OCI-LY1 (cell line): Measurements from ENCODE around the gene TBC1D4.
"Not testable (repeated sequence)": the region's sequence is repeated elsewhere in the genome, so short reads cannot be mapped to it uniquely, and the experiment has no call there.

Experiments used
- H2AFZ ChIP-seq: fragments of 200-600 bp; sonication (generic), shearing (Covaris generic); 2 replicates; pipeline ENCODE4 v1.6.0; 2014; ENCODE audit warnings: antibody characterized with exemption, mild to moderate bottlenecking, low read length
- H3F3A ChIP-seq: fragments of 200-600 bp; sonication (generic), shearing (Covaris generic); 2 replicates; pipeline ENCODE4 v1.6.0; 2014; ENCODE audit warnings: mild to moderate bottlenecking, antibody characterized with exemption, low read length, moderate library complexity; ENCODE audit not compliant: insufficient read depth
- H3K27ac ChIP-seq: fragments of 200-600 bp; sonication (generic); 2 replicates; pipeline ENCODE4 v1.5.1; 2014; ENCODE audit warnings: low read length, mixed run types, mild to moderate bottlenecking, low read depth; ENCODE audit not compliant: poor library complexity, severe bottlenecking
- H3K27me3 ChIP-seq: fragments of 200-600 bp; sonication (generic); 2 replicates; pipeline ENCODE4 v1.6.0; 2014; ENCODE audit warnings: antibody characterized with exemption, mild to moderate bottlenecking, low read length, moderate library complexity; ENCODE audit not compliant: insufficient read depth
- H3K36me3 ChIP-seq: fragments of 200-600 bp; sonication (generic); 2 replicates; pipeline ENCODE4 v1.6.1; 2014; ENCODE audit warnings: mild to moderate bottlenecking, antibody characterized with exemption, low read length, moderate library complexity, mixed read lengths; ENCODE audit not compliant: insufficient read depth
- H3K4me1 ChIP-seq: fragments of 200-600 bp; sonication (generic); 2 replicates; pipeline ENCODE4 v1.5.1; 2014; ENCODE audit warnings: mild to moderate bottlenecking, low read length, moderate library complexity; ENCODE audit not compliant: insufficient read depth, severe bottlenecking
- H3K4me2 ChIP-seq: fragments of 200-600 bp; sonication (generic), shearing (Covaris generic); 2 replicates; pipeline ENCODE4 v1.6.1; 2014; ENCODE audit warnings: low read length
- H3K4me3 ChIP-seq: fragments of 200-600 bp; sonication (generic); 2 replicates; pipeline ENCODE4 v1.5.1; 2014; ENCODE audit warnings: low read length, low read depth, mild to moderate bottlenecking, mixed read lengths; ENCODE audit not compliant: poor library complexity, severe bottlenecking
- H3K79me2 ChIP-seq: fragments of 200-600 bp; shearing (Covaris generic); 2 replicates; pipeline ENCODE4 v1.6.1; 2016; ENCODE audit warnings: mixed run types, low read length, mixed read lengths; ENCODE audit not compliant: insufficient read depth
- H3K9ac ChIP-seq: fragments of 200-600 bp; sonication (generic), shearing (Covaris generic); 2 replicates; pipeline ENCODE4 v1.6.1; 2014; ENCODE audit warnings: mild to moderate bottlenecking, low read length, mixed read lengths
- H3K9me2 ChIP-seq: fragments of 200-600 bp; sonication (generic), shearing (Covaris generic); 2 replicates; pipeline ENCODE4 v1.6.1; 2014; ENCODE audit warnings: low read depth, mild to moderate bottlenecking, low read length, mixed read lengths
- H3K9me3 ChIP-seq: fragments of 200-600 bp; shearing (Covaris generic); 2 replicates; pipeline ENCODE4 v1.6.1; 2014; ENCODE audit warnings: low read length, mixed read lengths
- H4K20me1 ChIP-seq: fragments of 200-600 bp; sonication (generic), shearing (Covaris generic); 2 replicates; pipeline ENCODE4 v1.6.0; 2016; ENCODE audit warnings: mild to moderate bottlenecking, low read length; ENCODE audit not compliant: insufficient read depth
- CTCF ChIP-seq: fragments of 200-600 bp; sonication (generic), shearing (Covaris generic); IDR thresholded peaks from 2 replicates; pipeline ENCODE4 v1.5.1; 2017; ENCODE audit warnings: mild to moderate bottlenecking, antibody characterized with exemption, low read length, moderate library complexity, mixed read lengths
- EZH2 ChIP-seq: fragments of 200-600 bp; sonication (generic), shearing (Covaris generic); IDR thresholded peaks from 2 replicates; pipeline ENCODE4 v1.8.0; 2017; ENCODE audit warnings: borderline replicate concordance, mixed run types, mild to moderate bottlenecking, antibody characterized with exemption, low read length, moderate library complexity, mixed read lengths

The TBC1D4 gene

GRCh38 chr13:75352641-75353327, 129.2 kb downstream of the TBC1D4 start:
- no peak overlapping the region for H3K27ac ChIP-seq
- H4K20me1 ChIP-seq, result no peaks in the 10 kb centered on the region
- TF ChIP-seq EZH2 (no peak), CTCF (no peak)
- no peaks in the 10 kb centered on the region for H3K9me2 ChIP-seq
- no peaks in the 10 kb centered on the region for H3K9me3 ChIP-seq
- H3K9ac ChIP-seq, result no peak overlapping the region
- H3K36me3 ChIP-seq, result no peaks in the 10 kb centered on the region
- no peaks in the 10 kb centered on the region for H3K79me2 ChIP-seq
- H3K4me1 ChIP-seq, result no peaks in the 10 kb centered on the region
- H3K4me2 ChIP-seq, result no peak overlapping the region
- H3K4me3 ChIP-seq, result no peak overlapping the region
- H3K27me3 ChIP-seq, result no peaks in the 10 kb centered on the region
- no peaks in the 10 kb centered on the region for H3F3A ChIP-seq
- H2AFZ ChIP-seq, result no peak overlapping the region

DNA sequence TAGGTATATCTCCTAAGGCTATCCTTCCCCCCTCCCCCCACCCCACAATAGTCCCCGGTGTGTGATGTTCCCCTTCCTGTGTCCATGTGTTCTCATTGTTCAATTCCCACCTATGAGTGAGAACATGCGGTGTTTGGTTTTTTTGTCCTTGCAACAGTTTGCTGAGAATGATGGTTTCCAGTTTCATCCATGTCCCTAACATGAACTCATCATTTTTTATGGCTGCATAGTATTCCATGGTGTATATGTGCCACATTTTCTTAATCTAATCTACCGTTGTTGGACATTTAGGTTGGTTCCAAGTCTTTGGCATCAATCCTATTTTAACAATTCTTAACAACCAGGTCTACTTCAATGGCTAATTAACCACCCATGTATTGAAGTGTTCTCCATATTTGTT, 130.4 kb downstream of the TBC1D4 start:
- not testable (repeated sequence) for H3K4me3 ChIP-seq

GRCh38 chr13:75347925-75348324, 134.0 kb downstream of the TBC1D4 start:
- no peaks in the 10 kb centered on the region for H3K79me2 ChIP-seq
- H3F3A ChIP-seq, result no peaks in the 10 kb centered on the region
- H3K4me2 ChIP-seq, result no peak overlapping the region
- H3K27me3 ChIP-seq, result no peaks in the 10 kb centered on the region
- H3K9me3 ChIP-seq, result no peaks in the 10 kb centered on the region
- no peaks in the 10 kb centered on the region for H4K20me1 ChIP-seq
- H3K4me1 ChIP-seq, result no peaks in the 10 kb centered on the region
- H3K27ac ChIP-seq, result no peak overlapping the region
- TF ChIP-seq EZH2, result no peak
- no peak for TF ChIP-seq CTCF
- H3K4me3 ChIP-seq, result no peak overlapping the region
- no peaks in the 10 kb centered on the region for H3K36me3 ChIP-seq
- no peaks in the 10 kb centered on the region for H3K9me2 ChIP-seq
- H2AFZ ChIP-seq, result no peak overlapping the region
- no peak overlapping the region for H3K9ac ChIP-seq

More for the DNA sequence above, 130.4 kb downstream of the TBC1D4 start:
- H3K9ac ChIP-seq, H3K9me2 ChIP-seq, H3K36me3 ChIP-seq, H3K4me2 ChIP-seq, H3K27me3 ChIP-seq, H3K4me1 ChIP-seq, H3F3A ChIP-seq, H3K9me3 ChIP-seq, H2AFZ ChIP-seq, H4K20me1 ChIP-seq, H3K27ac ChIP-seq, H3K79me2 ChIP-seq: not testable (repeated sequence)

GRCh38 chr13:75347457-75347856, 134.5 kb downstream of the TBC1D4 start:
- no peaks in the 10 kb centered on the region for H3K4me1 ChIP-seq
- H3K9me2 ChIP-seq, result no peaks in the 10 kb centered on the region
- no peak overlapping the region for H3K9ac ChIP-seq
- H3K4me2 ChIP-seq, result no peak overlapping the region
- H3K4me3 ChIP-seq, result no peak overlapping the region
- TF ChIP-seq EZH2, result no peak
- TF ChIP-seq CTCF, result no peak
- H3K79me2 ChIP-seq, result no peaks in the 10 kb centered on the region
- no peaks in the 10 kb centered on the region for H3F3A ChIP-seq
- no peaks in the 10 kb centered on the region for H3K27me3 ChIP-seq
- no peaks in the 10 kb centered on the region for H4K20me1 ChIP-seq
- no peak overlapping the region for H3K27ac ChIP-seq
- H2AFZ ChIP-seq, result no peak overlapping the region
- H3K9me3 ChIP-seq, result no peaks in the 10 kb centered on the region
- H3K36me3 ChIP-seq, result no peaks in the 10 kb centered on the region
